WTC11 (cell line): ENCODE results near the gene SVOPL. TPM values are rescaled to one million over a fixed set of nuclear protein-coding genes. Genes with fewer than 3 reads are reported as not detected.

Experiments used
- ATAC-seq: fragments of 200-7000 bp; cut with Tn5 transposase; 2 replicates; pipeline ENCODE4 v1.10.0; 2021; ENCODE audit warnings: mild to moderate bottlenecking, moderate library complexity
- CTCF ChIA-PET: fragments of 300-600 bp; sonication (Branson Sonifier 250); formaldehyde crosslinking; loops from one replicate; lab custom pipeline; 2021; ENCODE audit warnings: antibody characterized with exemption; lab: Charles Lee
- POLR2A ChIA-PET: fragments of 350-600 bp; sonication (Branson Sonifier 250); formaldehyde crosslinking; loops from one replicate; lab custom pipeline; 2021; ENCODE audit warnings: antibody characterized with exemption; lab: Charles Lee
- DNase-seq: peaks from one replicate; pipeline ENCODE4 v3.0.0; 2021; ENCODE audit warnings: low spot score
- H3K27ac Mint-ChIP-seq: 2 replicates; pipeline ENCODE4 v1.8.0; 2021; ENCODE audit warnings: mixed read lengths
- H3K27me3 Mint-ChIP-seq: 2 replicates; pipeline ENCODE4 v1.8.0; 2021; ENCODE audit warnings: low read depth, mild to moderate bottlenecking, moderate library complexity, mixed read lengths
- H3K36me3 Mint-ChIP-seq: 2 replicates; pipeline ENCODE4 v1.8.0; 2021; ENCODE audit warnings: mixed read lengths
- H3K4me1 Mint-ChIP-seq: 2 replicates; pipeline ENCODE4 v1.8.0; 2022; ENCODE audit warnings: mixed read lengths
- H3K4me3 Mint-ChIP-seq: 2 replicates; pipeline ENCODE4 v1.8.0; 2021; ENCODE audit warnings: mild to moderate bottlenecking, moderate library complexity, mixed read lengths
- H3K9me3 Mint-ChIP-seq: 2 replicates; pipeline ENCODE4 v1.8.0; 2021; ENCODE audit warnings: mixed read lengths
- CBFB ChIP-seq: sonication (generic); formaldehyde crosslinking; IDR thresholded peaks from 2 replicates; pipeline ENCODE4 v1.8.1; 2022; ENCODE audit warnings: mild to moderate bottlenecking, low read depth, missing genetic modification reagents
- CREM ChIP-seq: sonication (generic); formaldehyde crosslinking; IDR thresholded peaks from 2 replicates; pipeline ENCODE4 v1.8.1; 2022; ENCODE audit warnings: mild to moderate bottlenecking, missing genetic modification reagents, moderate library complexity
- E2F5 ChIP-seq: sonication (generic); formaldehyde crosslinking; IDR thresholded peaks from 2 replicates; pipeline ENCODE4 v1.8.1; 2022; ENCODE audit warnings: mild to moderate bottlenecking, moderate library complexity, missing genetic modification reagents
- ELF4 ChIP-seq: sonication (generic); formaldehyde crosslinking; IDR thresholded peaks from 2 replicates; pipeline ENCODE4 v1.8.1; 2022; ENCODE audit warnings: low read depth, mild to moderate bottlenecking, moderate library complexity, missing genetic modification reagents
- ERG ChIP-seq: fragments of 250-450 bp; sonication (Bioruptor Pico); IDR thresholded peaks from 2 replicates; pipeline ENCODE4 v1.8.0; 2021; ENCODE audit warnings: mild to moderate bottlenecking
- ESRRA ChIP-seq: sonication (generic); formaldehyde crosslinking; IDR thresholded peaks from 2 replicates; pipeline ENCODE4 v1.8.1; 2022; ENCODE audit warnings: mild to moderate bottlenecking, missing genetic modification reagents, borderline replicate concordance
- ETV6 ChIP-seq: sonication (generic); formaldehyde crosslinking; IDR thresholded peaks from 2 replicates; pipeline ENCODE4 v1.8.1; 2022; ENCODE audit warnings: mild to moderate bottlenecking, missing genetic modification reagents
- FOXK1 ChIP-seq: sonication (generic); formaldehyde crosslinking; IDR thresholded peaks from 2 replicates; pipeline ENCODE4 v1.8.0; 2022; ENCODE audit warnings: mild to moderate bottlenecking, moderate library complexity, missing genetic modification reagents
- GABPB1 ChIP-seq: sonication (generic); formaldehyde crosslinking; IDR thresholded peaks from 2 replicates; pipeline ENCODE4 v1.8.1; 2023; ENCODE audit warnings: mild to moderate bottlenecking, missing genetic modification reagents
- GRHL2 ChIP-seq: fragments of 250-450 bp; sonication (Bioruptor Pico); IDR thresholded peaks from 2 replicates; pipeline ENCODE4 v1.8.0; 2022; ENCODE audit warnings: mild to moderate bottlenecking, moderate library complexity; ENCODE audit not compliant: insufficient replicate concordance, severe bottlenecking
- HMGXB4 ChIP-seq: sonication (generic); formaldehyde crosslinking; IDR thresholded peaks from 2 replicates; pipeline ENCODE4 v1.8.1; 2023; ENCODE audit warnings: mild to moderate bottlenecking, moderate library complexity, missing genetic modification reagents
- IRF2 ChIP-seq: sonication (generic); formaldehyde crosslinking; IDR thresholded peaks from 2 replicates; pipeline ENCODE4 v1.8.0; 2022; ENCODE audit warnings: low read depth, missing genetic modification reagents, borderline replicate concordance
- JUN ChIP-seq: sonication (generic); formaldehyde crosslinking; IDR thresholded peaks from 2 replicates; pipeline ENCODE4 v1.8.0; 2023; ENCODE audit warnings: mild to moderate bottlenecking, missing genetic modification reagents
- KAT7 ChIP-seq: sonication (generic); formaldehyde crosslinking; IDR thresholded peaks from 2 replicates; pipeline ENCODE4 v1.8.1; 2023; ENCODE audit warnings: missing genetic modification reagents, mild to moderate bottlenecking, borderline replicate concordance
- MXD4 ChIP-seq: fragments of 250-450 bp; sonication (Bioruptor Pico); IDR thresholded peaks from 2 replicates; pipeline ENCODE4 v1.8.0; 2021; ENCODE audit warnings: mild to moderate bottlenecking, moderate library complexity, borderline replicate concordance
- NFE2L1 ChIP-seq: sonication (generic); formaldehyde crosslinking; IDR thresholded peaks from 2 replicates; pipeline ENCODE4 v1.8.1; 2023; ENCODE audit warnings: missing genetic modification reagents
- NFYB ChIP-seq: sonication (generic); formaldehyde crosslinking; conservative IDR thresholded peaks from 2 replicates; pipeline ENCODE4 v1.8.0; 2022; ENCODE audit warnings: low read depth, missing genetic modification reagents
- NR1H2 ChIP-seq: sonication (generic); formaldehyde crosslinking; IDR thresholded peaks from 2 replicates; pipeline ENCODE4 v1.9.0; 2021; ENCODE audit warnings: mild to moderate bottlenecking, moderate library complexity, missing genetic modification reagents
- NR2C2 ChIP-seq: sonication (generic); formaldehyde crosslinking; IDR thresholded peaks from 2 replicates; pipeline ENCODE4 v1.8.0; 2022; ENCODE audit warnings: mild to moderate bottlenecking, missing genetic modification reagents
- PRDM15 ChIP-seq: sonication (generic); formaldehyde crosslinking; IDR thresholded peaks from 2 replicates; pipeline ENCODE4 v1.8.0; 2022; ENCODE audit warnings: missing genetic modification reagents
- PRRX2 ChIP-seq: fragments of 250-450 bp; sonication (Bioruptor Pico); IDR thresholded peaks from 2 replicates; pipeline ENCODE4 v1.8.0; 2021; ENCODE audit warnings: mild to moderate bottlenecking
- SMAD3 ChIP-seq: sonication (generic); formaldehyde crosslinking; IDR thresholded peaks from 2 replicates; pipeline ENCODE4 v1.8.0; 2022; ENCODE audit warnings: missing genetic modification reagents, mild to moderate bottlenecking, borderline replicate concordance
- SMAD4 ChIP-seq: sonication (generic); formaldehyde crosslinking; IDR thresholded peaks from 2 replicates; pipeline ENCODE4 v1.8.0; 2022; ENCODE audit warnings: mild to moderate bottlenecking, missing genetic modification reagents
- TEAD4 ChIP-seq: sonication (generic); formaldehyde crosslinking; IDR thresholded peaks from 2 replicates; pipeline ENCODE4 v1.8.0; 2022; ENCODE audit warnings: mild to moderate bottlenecking, missing genetic modification reagents
- ZNF121 ChIP-seq: sonication (generic); formaldehyde crosslinking; IDR thresholded peaks from 2 replicates; pipeline ENCODE4 v1.8.0; 2023; ENCODE audit warnings: missing genetic modification reagents
- ZNF219 ChIP-seq: sonication (generic); formaldehyde crosslinking; IDR thresholded peaks from 2 replicates; pipeline ENCODE4 v1.8.0; 2023; ENCODE audit warnings: missing genetic modification reagents, mild to moderate bottlenecking, borderline replicate concordance
- total RNA-seq: library from RNA; stranded (reverse); gene quantifications from 3 replicates; pipeline ENCODE4 v1.2.3, GENCODE V29; 2021

Gene SVOPL
- total RNA-seq, 1 experiment from 2014 or later = 1.9 TPM

GRCh38 chr7:138565071-138565450, 136.1 kb downstream of the SVOPL start:
- H3K36me3 Mint-ChIP-seq = peaks cover 95% of the 10 kb centered on the region
- no peak overlapping the region for H3K4me3 Mint-ChIP-seq
- no peak for ATAC-seq
- ChIA-PET POLR2A (no interaction called here), CTCF (no interaction called here)
- H3K27me3 Mint-ChIP-seq = no peaks in the 10 kb centered on the region
- TF ChIP-seq CBFB (CRISPR knock-in tag) = no peak
- TF ChIP-seq CREM (CRISPR knock-in tag) = no peak
- no peak for TF ChIP-seq ZNF219
- no peak for TF ChIP-seq NFE2L1 (CRISPR knock-in tag)
- no peak for TF ChIP-seq PRDM15 (CRISPR knock-in tag)
- no peak for TF ChIP-seq NFYB
- no peak for TF ChIP-seq ESRRA (CRISPR knock-in tag)
- TF ChIP-seq ERG (CRISPR knock-in tag) = no peak
- TF ChIP-seq JUN (CRISPR knock-in tag) = no peak
- TF ChIP-seq PRRX2 (CRISPR knock-in tag) = no peak
- TF ChIP-seq NR1H2 = no peak
- TF ChIP-seq E2F5 = no peak
- no peak for DNase-seq
- H3K4me1 Mint-ChIP-seq = no peaks in the 10 kb centered on the region
- H3K27ac Mint-ChIP-seq = no peak overlapping the region
- peaks cover 50% of the 10 kb centered on the region for H3K9me3 Mint-ChIP-seq

- DNase-seq (no peak), ATAC-seq (no peak)
- Mint-ChIP-seq H3K4me3 (no peak overlapping the region), H3K27me3 (no peaks in the 10 kb centered on the region), H3K27ac (no peak overlapping the region), H3K4me1 (no peaks in the 10 kb centered on the region), H3K9me3 (peaks cover 53% of the 10 kb centered on the region), H3K36me3 (peaks cover 95% of the 10 kb centered on the region)
- no peak for TF ChIP-seq SMAD4 (CRISPR knock-in tag)
- POLR2A ChIA-PET = no interaction called here
- CTCF ChIA-PET = no interaction called here
Measured at GRCh38 chr7:138564365-138564764, 136.8 kb downstream of the SVOPL start.

GRCh38 chr7:138563808-138564207, 137.4 kb downstream of the SVOPL start:
- no peaks in the 10 kb centered on the region for H3K4me1 Mint-ChIP-seq
- ATAC-seq (no peak), DNase-seq (no peak)
- peaks cover 96% of the 10 kb centered on the region for H3K36me3 Mint-ChIP-seq
- H3K27me3 Mint-ChIP-seq = no peaks in the 10 kb centered on the region
- POLR2A ChIA-PET = no interaction called here
- no peak overlapping the region for H3K27ac Mint-ChIP-seq
- TF ChIP-seq ETV6 (no peak), HMGXB4 (CRISPR knock-in tag) (no peak), MXD4 (no peak), NFYB (no peak), FOXK1 (no peak), KAT7 (CRISPR knock-in tag) (no peak), ZNF121 (CRISPR knock-in tag) (no peak), TEAD4 (no peak), SMAD3 (no peak), GABPB1 (CRISPR knock-in tag) (no peak), ELF4 (CRISPR knock-in tag) (no peak), GRHL2 (no peak), IRF2 (no peak), ESRRA (CRISPR knock-in tag) (no peak), NR2C2 (CRISPR knock-in tag) (no peak)
- TF ChIP-seq, all 79 proteins: peak for 0
- Mint-ChIP-seq H3K4me3 (no peak overlapping the region), H3K9me3 (peaks cover 57% of the 10 kb centered on the region)
- CTCF ChIA-PET = no interaction called here
